Esophagus muscularis mucosa (tissue), 4 donors: ENCODE results near the gene PLXNA4. TPM values are rescaled to one million over a fixed set of nuclear protein-coding genes. Genes with fewer than 3 reads are reported as not detected.
"Not testable (repeated sequence)": the region's sequence is repeated elsewhere in the genome, so short reads cannot be mapped to it uniquely, and the experiment has no call there.

Source experiments
- DNase-seq: peaks from one replicate; pipeline ENCODE4 v3.0.0-alpha.2; 2017; ENCODE audit errors: extremely low spot score
- H3K27ac ChIP-seq, 4 donors: fragments of 200-600 bp; sonication (generic); replicated peaks in 1 of 4; 1 replicate in 3 of 4; 2 replicates in 1 of 4; pipeline ENCODE4 v1.5.1; 2016 to 2019; ENCODE audit warnings: mild to moderate bottlenecking in 1 of 4
- H3K27me3 ChIP-seq, 4 donors: fragments of 200-600 bp; sonication (generic); one replicate each; pipeline versions ENCODE4 v1.5.1 to v1.6.0; 2016 to 2019
- H3K36me3 ChIP-seq, 4 donors: fragments of 200-600 bp; sonication (generic); one replicate each; pipeline ENCODE4 v1.5.1; 2016 to 2019
- H3K4me1 ChIP-seq, 4 donors: fragments of 200-600 bp; sonication (generic); one replicate each; pipeline ENCODE4 v1.5.1; 2016 to 2019
- H3K4me3 ChIP-seq, 4 donors: fragments of 200-600 bp; sonication (generic); 1 replicate in 2 of 4; 2 replicates in 2 of 4; pipeline ENCODE4 v1.5.1; 2016 to 2019; ENCODE audit warnings: mild to moderate bottlenecking in 4 of 4, moderate library complexity in 1 of 4
- H3K9me3 ChIP-seq, 4 donors: fragments of 200-600 bp; sonication (generic); 1 replicate in 3 of 4; 2 replicates in 1 of 4; pipeline ENCODE4 v1.5.1; 2016 to 2019
- CTCF ChIP-seq, 3 experiments: fragments of 200-600 bp in 2 of 3; fragments of 450-650 bp in 1 of 3; sonication (generic) in 2 of 3; IDR thresholded peaks; one replicate each; pipeline ENCODE4 v1.5.1; 2017 to 2019; ENCODE audit warnings: antibody characterized with exemption in 3 of 3, mild to moderate bottlenecking in 2 of 3, moderate library complexity in 1 of 3
- EP300 ChIP-seq: sonication (generic); formaldehyde crosslinking; IDR thresholded peaks from one replicate; pipeline ENCODE4 v1.6.1; 2017; ENCODE audit warnings: antibody characterized with exemption
- POLR2A ChIP-seq: fragments of 450-650 bp; IDR thresholded peaks from one replicate; pipeline ENCODE4 v1.6.1; 2017; ENCODE audit warnings: antibody characterized with exemption, moderate library complexity, mild to moderate bottlenecking, low read depth
- POLR2AphosphoS5 ChIP-seq, 2 donors: sonication (generic); formaldehyde crosslinking; IDR thresholded peaks; one replicate each; pipeline ENCODE4 v1.6.1; 2017; ENCODE audit warnings: antibody characterized with exemption in 2 of 2
- WGBS: methylation state at CpG from one replicate; pipeline ENCODE4 v1.1.5; 2018; 5-methylcytosine and 5-hydroxymethylcytosine counted together
- intact Hi-C: fragments of 100-400 bp; cut with DNase I; formaldehyde crosslinking; loops from one replicate; pipeline ENCODE4 v1.15.1; 2023
- total RNA-seq, 4 donors: library from RNA; depleted of rRNA; stranded (reverse); fragments of >200 nt; gene quantifications; one replicate each; pipeline versions ENCODE4 v1.1.0 to v1.2.1, GENCODE V29; 2016

The PLXNA4 gene
- total RNA-seq, 4 donors from 2014 or later = 5.0 to 9.5 (median 6.6) TPM

- Histone ChIP-seq H3K4me1 (no peaks in the 10 kb centered on the region), H3K36me3 (peaks cover 0 to 39% (median 9%) of the 10 kb centered on the region in 4 donors), H3K4me3 (no peak overlapping the region), H3K27me3 (no peaks in the 10 kb centered on the region), H3K9me3 (no peaks in the 10 kb centered on the region), H3K27ac (no peak overlapping the region)
- DNase-seq = no peak
- intact Hi-C loops = no loop called here
- TF ChIP-seq CTCF (IDR thresholded peaks at IDR 0.05) (no peak), POLR2A (no peak), EP300 (no peak), POLR2AphosphoS5 (IDR thresholded peaks at IDR 0.05) (no peak)
- 99% methylated on average over 10 of the region's 10 CpGs for WGBS
Observed at GRCh38 chr7:132179080-132179430, 397.2 kb downstream of the PLXNA4 start.

GRCh38 chr7:132178402-132179079, 397.7 kb downstream of the PLXNA4 start:
- H3K36me3 ChIP-seq = peaks cover 0 to 44% (median 9%) of the 10 kb centered on the region in 4 donors
- H3K4me1 ChIP-seq, H3K27ac ChIP-seq, H3K27me3 ChIP-seq, H3K4me3 ChIP-seq, H3K9me3 ChIP-seq, DNase-seq, intact Hi-C loops: not testable (repeated sequence)
- WGBS = 97% methylated on average over 8 of the region's 8 CpGs

GRCh38 chr7:132177708-132178401, 398.4 kb downstream of the PLXNA4 start:
- no peaks in the 10 kb centered on the region for H3K4me1 ChIP-seq
- no peaks in the 10 kb centered on the region for H3K9me3 ChIP-seq
- H3K36me3 ChIP-seq = peaks cover 0 to 50% (median 9%) of the 10 kb centered on the region in 4 donors
- no peak overlapping the region for H3K27ac ChIP-seq
- no peak for DNase-seq
- intact Hi-C loops = no loop called here
- no peak for TF ChIP-seq POLR2A
- TF ChIP-seq CTCF (IDR thresholded peaks at IDR 0.05) = no peak
- TF ChIP-seq EP300 = no peak
- no peak for TF ChIP-seq POLR2AphosphoS5 (IDR thresholded peaks at IDR 0.05)
- 95% methylated on average over 10 of the region's 10 CpGs for WGBS
- no peak overlapping the region for H3K4me3 ChIP-seq
- no peaks in the 10 kb centered on the region for H3K27me3 ChIP-seq

- Histone ChIP-seq H3K9me3 (no peaks in the 10 kb centered on the region), H3K27ac (no peak overlapping the region), H3K27me3 (no peaks in the 10 kb centered on the region), H3K4me3 (no peak overlapping the region), H3K36me3 (peaks cover 0 to 54% (median 9%) of the 10 kb centered on the region in 4 donors), H3K4me1 (no peaks in the 10 kb centered on the region)
- no peak for TF ChIP-seq CTCF (IDR thresholded peaks at IDR 0.05)
- TF ChIP-seq POLR2AphosphoS5 (IDR thresholded peaks at IDR 0.05) = no peak
- TF ChIP-seq EP300 = no peak
- no peak for TF ChIP-seq POLR2A
- DNase-seq = no peak
- intact Hi-C loops = no loop called here
- WGBS = 92% methylated on average over 8 of the region's 8 CpGs
Observed at GRCh38 chr7:132176719-132177118, 399.6 kb downstream of the PLXNA4 start.

GRCh38 chr7:132171130-132171576, 405.1 kb downstream of the PLXNA4 start:
- WGBS = 73% methylated on average over 5 of the region's 5 CpGs
- no peaks in the 10 kb centered on the region for H3K27me3 ChIP-seq
- H3K4me3 ChIP-seq = no peak overlapping the region
- DNase-seq = no peak
- no peaks in the 10 kb centered on the region for H3K9me3 ChIP-seq
- no peak overlapping the region for H3K27ac ChIP-seq
- H3K36me3 ChIP-seq = peaks cover 0 to 37% (median 13%) of the 10 kb centered on the region in 4 donors
- no peak for TF ChIP-seq EP300
- TF ChIP-seq POLR2A = no peak
- no peak for TF ChIP-seq POLR2AphosphoS5 (IDR thresholded peaks at IDR 0.05)
- no peak for TF ChIP-seq CTCF (IDR thresholded peaks at IDR 0.05)
- no peaks in the 10 kb centered on the region for H3K4me1 ChIP-seq
- intact Hi-C loops = no loop called here
